Measurements from ENCODE around the gene BCAT1.

- TF ChIP-seq POLR2A (IDR thresholded peaks at IDR 0.05), result no peak
- TF ChIP-seq, protein P1, sequence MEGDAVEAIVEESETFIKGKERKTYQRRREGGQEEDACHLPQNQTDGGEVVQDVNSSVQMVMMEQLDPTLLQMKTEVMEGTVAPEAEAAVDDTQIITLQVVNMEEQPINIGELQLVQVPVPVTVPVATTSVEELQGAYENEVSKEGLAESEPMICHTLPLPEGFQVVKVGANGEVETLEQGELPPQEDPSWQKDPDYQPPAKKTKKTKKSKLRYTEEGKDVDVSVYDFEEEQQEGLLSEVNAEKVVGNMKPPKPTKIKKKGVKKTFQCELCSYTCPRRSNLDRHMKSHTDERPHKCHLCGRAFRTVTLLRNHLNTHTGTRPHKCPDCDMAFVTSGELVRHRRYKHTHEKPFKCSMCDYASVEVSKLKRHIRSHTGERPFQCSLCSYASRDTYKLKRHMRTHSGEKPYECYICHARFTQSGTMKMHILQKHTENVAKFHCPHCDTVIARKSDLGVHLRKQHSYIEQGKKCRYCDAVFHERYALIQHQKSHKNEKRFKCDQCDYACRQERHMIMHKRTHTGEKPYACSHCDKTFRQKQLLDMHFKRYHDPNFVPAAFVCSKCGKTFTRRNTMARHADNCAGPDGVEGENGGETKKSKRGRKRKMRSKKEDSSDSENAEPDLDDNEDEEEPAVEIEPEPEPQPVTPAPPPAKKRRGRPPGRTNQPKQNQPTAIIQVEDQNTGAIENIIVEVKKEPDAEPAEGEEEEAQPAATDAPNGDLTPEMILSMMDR (IDR thresholded peaks at IDR 0.05), result no peak
These were observed 28.8 kb downstream of the BCAT1 start for GRCh38 chr12:24920141-24920540.
